GM12873 (cell line): ENCODE measurements around the gene SESN3.

ENCODE experiments used
- CTCF ChIP-seq: IDR thresholded peaks from 2 replicates; pipeline ENCODE4 v1.5.1; 2012; ENCODE audit warnings: low read depth, mild to moderate bottlenecking, moderate library complexity, low read length, control low read depth; ENCODE audit not compliant: insufficient read depth; ENCODE audit errors: missing control alignments

Gene SESN3

GRCh38 chr11:95228081-95228749 lies 2.8 kb downstream of the SESN3 start:
- no peak for TF ChIP-seq CTCF

- no peak for TF ChIP-seq CTCF
Observed at GRCh38 chr11:95222817-95223216, 8.2 kb downstream of the SESN3 start.

- no peak for TF ChIP-seq CTCF
Observed at GRCh38 chr11:95219599-95219998, 11.4 kb downstream of the SESN3 start.

GRCh38 chr11:95218149-95218548 lies 12.9 kb downstream of the SESN3 start:
- no peak for TF ChIP-seq CTCF

GRCh38 chr11:95212609-95213008 lies 18.4 kb downstream of the SESN3 start:
- TF ChIP-seq CTCF = no peak

- no peak for TF ChIP-seq CTCF
Observed at GRCh38 chr11:95200781-95201457, 30.1 kb downstream of the SESN3 start.

- no peak for TF ChIP-seq CTCF
Observed at GRCh38 chr11:95195831-95196230, 35.2 kb downstream of the SESN3 start.
